Measurements from ENCODE around the gene VWA3B.

DNA sequence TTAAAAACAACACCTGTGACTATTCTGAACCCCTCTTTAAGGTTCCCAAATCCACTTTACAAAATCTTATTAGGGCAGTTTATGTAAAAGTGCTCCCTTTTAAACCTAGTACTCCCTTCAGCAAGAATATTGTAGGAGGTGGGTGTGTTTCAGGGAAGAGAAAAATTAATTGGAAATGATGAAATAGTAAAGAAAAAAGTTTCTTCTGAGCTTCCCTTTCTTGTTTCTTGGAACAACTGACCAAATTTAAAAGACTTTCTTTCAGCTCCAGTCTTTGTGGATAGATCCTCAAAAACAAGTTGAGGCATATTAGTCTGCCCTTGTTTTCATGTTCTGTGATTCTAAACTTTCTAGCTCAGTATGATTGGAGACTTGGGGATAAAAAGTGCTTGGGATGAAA lies 3.0 kb downstream of the VWA3B start:
- TF ChIP-seq, protein P1, sequence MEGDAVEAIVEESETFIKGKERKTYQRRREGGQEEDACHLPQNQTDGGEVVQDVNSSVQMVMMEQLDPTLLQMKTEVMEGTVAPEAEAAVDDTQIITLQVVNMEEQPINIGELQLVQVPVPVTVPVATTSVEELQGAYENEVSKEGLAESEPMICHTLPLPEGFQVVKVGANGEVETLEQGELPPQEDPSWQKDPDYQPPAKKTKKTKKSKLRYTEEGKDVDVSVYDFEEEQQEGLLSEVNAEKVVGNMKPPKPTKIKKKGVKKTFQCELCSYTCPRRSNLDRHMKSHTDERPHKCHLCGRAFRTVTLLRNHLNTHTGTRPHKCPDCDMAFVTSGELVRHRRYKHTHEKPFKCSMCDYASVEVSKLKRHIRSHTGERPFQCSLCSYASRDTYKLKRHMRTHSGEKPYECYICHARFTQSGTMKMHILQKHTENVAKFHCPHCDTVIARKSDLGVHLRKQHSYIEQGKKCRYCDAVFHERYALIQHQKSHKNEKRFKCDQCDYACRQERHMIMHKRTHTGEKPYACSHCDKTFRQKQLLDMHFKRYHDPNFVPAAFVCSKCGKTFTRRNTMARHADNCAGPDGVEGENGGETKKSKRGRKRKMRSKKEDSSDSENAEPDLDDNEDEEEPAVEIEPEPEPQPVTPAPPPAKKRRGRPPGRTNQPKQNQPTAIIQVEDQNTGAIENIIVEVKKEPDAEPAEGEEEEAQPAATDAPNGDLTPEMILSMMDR (optimal IDR thresholded peaks at IDR 0.05 in 1 of 3, IDR thresholded peaks at IDR 0.05 in 1 of 3, conservative IDR thresholded peaks at IDR 0.05 in 1 of 3; ENCODE audit: extremely low read depth in 1 of 3, insufficient read depth in 2 of 3, low read length in 3 of 3) = no peak
- TF ChIP-seq EZH2 (IDR thresholded peaks at IDR 0.05; ENCODE audit: low read length) = no peak

Measured in keratinocyte (primary cell).